A549 (cell line): ENCODE results near the gene ALG8. TPM values are rescaled to one million over a fixed set of nuclear protein-coding genes. Genes with fewer than 3 reads are reported as not detected.

Experiments
- ATAC-seq, 2 experiments: fragments of 200-7000 bp in 1 of 2; fragments of >200 bp in 1 of 2; cut with Nextera tagmentation in 1 of 2; cut with Tn5 transposase in 1 of 2; 3 replicates each; pipeline versions ENCODE4 v1.8.0 to v1.9.1; 2018 to 2020; ENCODE audit warnings: mild to moderate bottlenecking in 1 of 2, moderate library complexity in 1 of 2
- CTCF ChIA-PET: fragments of 300-600 bp; sonication (Branson Sonifier 250); formaldehyde crosslinking; extraction: SDS; loops from one replicate; lab custom pipeline; 2021; ENCODE audit warnings: antibody characterized with exemption, inconsistent platforms; lab: Yijun Ruan, JAX
- POLR2A ChIA-PET: fragments of 350-600 bp; formaldehyde crosslinking; extraction: SDS; loops from one replicate; lab custom pipeline; 2021; ENCODE audit warnings: antibody characterized with exemption, inconsistent platforms; lab: Yijun Ruan, JAX
- DNase-seq, 2 experiments: peaks; one replicate each; pipeline versions ENCODE4 v3.0.0 to v3.0.0-alpha.2; 2011 to 2016; ENCODE audit warnings: low read depth in 1 of 2, low spot score in 1 of 2
- FAIRE-seq: peaks from 2 replicates; lab custom pipeline; 2011; peaks lifted over from hg19 to GRCh38; lab: Jason Lieb, UNC
- H3K27ac ChIP-seq, 2 experiments: fragments of >200 bp; sonication (Bioruptor Twin); formaldehyde crosslinking; 3 replicates each; pipeline ENCODE4 v1.5.1; 2016 to 2017
- H3K4me1 ChIP-seq: fragments of >200 bp; sonication (Bioruptor Twin); formaldehyde crosslinking; 3 replicates; pipeline ENCODE4 v1.6.1; 2016
- H3K4me2 ChIP-seq: fragments of >200 bp; sonication (Bioruptor Twin); formaldehyde crosslinking; 3 replicates; pipeline ENCODE4 v1.6.1; 2016
- H3K4me3 ChIP-seq: fragments of >200 bp; sonication (Bioruptor Twin); formaldehyde crosslinking; 3 replicates; pipeline ENCODE4 v1.5.1; 2016
- H3K9me3 ChIP-seq: fragments of >200 bp; sonication (Bioruptor Twin); formaldehyde crosslinking; 3 replicates; pipeline ENCODE4 v1.6.1; 2016
- ATOH8 ChIP-seq: fragments of 250-450 bp; sonication (Bioruptor Pico); IDR thresholded peaks from 2 replicates; pipeline ENCODE4 v1.5.0; 2020; ENCODE audit warnings: low read depth, mild to moderate bottlenecking, moderate library complexity
- BHLHE40 ChIP-seq: IDR thresholded peaks from 2 replicates; pipeline ENCODE4 v1.6.1; 2012; ENCODE audit warnings: low read depth, low read length, inconsistent platforms
- EHMT2 ChIP-seq: fragments of 200-600 bp; sonication (generic); IDR thresholded peaks from 2 replicates; pipeline ENCODE4 v1.6.1; 2016; ENCODE audit warnings: antibody characterized with exemption, low read depth, mild to moderate bottlenecking, moderate library complexity
- ELK1 ChIP-seq: fragments of 150-350 bp; IDR thresholded peaks from 2 replicates; pipeline ENCODE4 v1.6.1; 2014; ENCODE audit warnings: low read depth, mild to moderate bottlenecking, low read length
- FOSB ChIP-seq: fragments of 250-450 bp; sonication (Bioruptor Pico); IDR thresholded peaks from 2 replicates; pipeline ENCODE4 v1.5.0; 2020; ENCODE audit warnings: mild to moderate bottlenecking, moderate library complexity
- FOSL2 ChIP-seq, 2 experiments: fragments of 450-650 bp in 1 of 2; fragments of >200 bp in 1 of 2; sonication (Bioruptor Twin) in 1 of 2; formaldehyde crosslinking; IDR thresholded peaks; 2 replicates each; pipeline versions ENCODE4 v1.5.0 to v1.6.1; 2016 to 2020; ENCODE audit warnings: mild to moderate bottlenecking in 1 of 2, moderate library complexity in 1 of 2
- HES2 ChIP-seq: fragments of >200 bp; sonication (Bioruptor Twin); formaldehyde crosslinking; IDR thresholded peaks from 2 replicates; pipeline ENCODE4 v1.6.1; 2016
- HEYL ChIP-seq: fragments of 250-450 bp; sonication (Bioruptor Pico); IDR thresholded peaks from 2 replicates; pipeline ENCODE4 v1.8.0; 2021; ENCODE audit warnings: mild to moderate bottlenecking, moderate library complexity
- HMGXB4 ChIP-seq: fragments of 250-450 bp; sonication (Bioruptor Pico); IDR thresholded peaks from 2 replicates; pipeline ENCODE4 v1.5.0; 2021; ENCODE audit warnings: mild to moderate bottlenecking, moderate library complexity, borderline replicate concordance
- HOXA7 ChIP-seq: fragments of 250-450 bp; sonication (Bioruptor Pico); IDR thresholded peaks from 2 replicates; pipeline ENCODE4 v1.5.0; 2020; ENCODE audit warnings: mild to moderate bottlenecking, moderate library complexity
- JUN ChIP-seq, 2 experiments: fragments of >200 bp; sonication (Bioruptor Twin); formaldehyde crosslinking; IDR thresholded peaks; 2 replicates in 1 of 2; 3 replicates in 1 of 2; pipeline ENCODE4 v1.6.1; 2016 to 2017
- MAFK ChIP-seq: fragments of 450-650 bp; IDR thresholded peaks from 2 replicates; pipeline ENCODE4 v1.6.1; 2014; ENCODE audit not compliant: partially characterized antibody
- MAZ ChIP-seq: fragments of 150-350 bp; IDR thresholded peaks from 2 replicates; pipeline ENCODE4 v1.6.1; 2014; ENCODE audit warnings: antibody characterized with exemption, low read depth, low read length, borderline replicate concordance
- NFE2L2 ChIP-seq: fragments of 150-350 bp; conservative IDR thresholded peaks from 2 replicates; pipeline ENCODE4 v1.6.1; 2014; ENCODE audit warnings: low read length
- PBX3 ChIP-seq: IDR thresholded peaks from 2 replicates; pipeline ENCODE4 v1.6.1; 2012
- PHF8 ChIP-seq: fragments of 200-600 bp; sonication (generic); IDR thresholded peaks from 2 replicates; pipeline ENCODE4 v1.6.1; 2016; ENCODE audit warnings: low read depth, mild to moderate bottlenecking, antibody characterized with exemption, moderate library complexity, borderline replicate concordance
- RAD21 ChIP-seq, 2 experiments: fragments of >200 bp in 1 of 2; sonication (Bioruptor Twin) in 1 of 2; formaldehyde crosslinking in 1 of 2; IDR thresholded peaks in 1 of 2; conservative IDR thresholded peaks in 1 of 2; 2 replicates in 1 of 2; 3 replicates in 1 of 2; pipeline ENCODE4 v1.6.1; 2012 to 2018; ENCODE audit warnings: inconsistent platforms in 1 of 2
- RFX5 ChIP-seq: fragments of 450-650 bp; IDR thresholded peaks from 2 replicates; pipeline ENCODE4 v1.7.1; 2014; ENCODE audit warnings: antibody characterized with exemption, mild to moderate bottlenecking, moderate library complexity
- TFCP2L1 ChIP-seq: fragments of 250-450 bp; sonication (Bioruptor Pico); IDR thresholded peaks from 2 replicates; pipeline ENCODE4 v1.5.0; 2021; ENCODE audit warnings: mild to moderate bottlenecking
- TP53 ChIP-seq: fragments of 250-450 bp; sonication (Bioruptor Pico); IDR thresholded peaks from 2 replicates; pipeline ENCODE4 v1.5.0; 2021; ENCODE audit warnings: mild to moderate bottlenecking, moderate library complexity
- USF2 ChIP-seq: fragments of 450-650 bp; IDR thresholded peaks from 2 replicates; pipeline ENCODE4 v1.6.1; 2014; ENCODE audit warnings: antibody characterized with exemption
- ZNF302 ChIP-seq: fragments of 250-450 bp; sonication (Bioruptor Pico); IDR thresholded peaks from 2 replicates; pipeline ENCODE4 v1.9.0; 2021; ENCODE audit warnings: inconsistent platforms, mild to moderate bottlenecking, moderate library complexity
- WGBS: methylation state at CpG from one replicate; pipeline ENCODE4 v1.1.6; 2017; ENCODE audit errors: missing lambda C conversion rate; 5-methylcytosine and 5-hydroxymethylcytosine counted together
- polyA plus RNA-seq, 4 experiments: library from polyadenylated mRNA; depleted of rRNA in 3 of 4; stranded (reverse); fragments of >200 nt; fragmentation: RNase III in 1 of 4; extraction: RNeasy Plus Mini Kit Qiagen cat#74134 plus additional on column Dnase treatment in 1 of 4; gene quantifications; 2 replicates in 3 of 4; 3 replicates in 1 of 4; pipeline ENCODE4 v1.2.3, GENCODE V29; 2011 to 2017

The ALG8 gene
- polyA plus RNA-seq, 2 of the 4 experiments (the other 2 are of a cell fraction): 59.0 to 159 TPM

GRCh38 chr11:78170413-78170812, 31.0 kb upstream of the ALG8 start:
- no peaks in the 10 kb centered on the region for H3K9me3 ChIP-seq
- POLR2A ChIA-PET: no interaction called here
- TF ChIP-seq TP53 (no peak), HEYL (CRISPR knock-in tag) (no peak), ZNF302 (CRISPR knock-in tag) (no peak), PHF8 (no peak), JUN (IDR thresholded peaks at IDR 0.05) (no peak)
- no peaks in the 10 kb centered on the region for H3K4me1 ChIP-seq
- CTCF ChIA-PET: interaction anchor here (1.1 to 1.3 kb wide), 2 partner anchors 247 to 394 kb away, joined by 3 to 4 read pairs; partner anchors contain the start of gene GAB2
- no peak overlapping the region for H3K4me2 ChIP-seq
- 91% methylated on average over 11 of the region's 11 CpGs for WGBS
- DNase-seq: no peak
- H3K4me3 ChIP-seq: no peak overlapping the region
- ATAC-seq: no peak
- no peak for FAIRE-seq
- H3K27ac ChIP-seq: no peak overlapping the region

GRCh38 chr11:78168539-78169477, 29.4 kb upstream of the ALG8 start:
- ChIA-PET CTCF (no interaction called here), POLR2A (no interaction called here)

More at GRCh38 chr11:78168539-78169477, 29.4 kb upstream of the ALG8 start:
- TF ChIP-seq RAD21 (conservative IDR thresholded peaks at IDR 0.05 in 1 of 2, IDR thresholded peaks at IDR 0.05 in 1 of 2) (no peak), HEYL (CRISPR knock-in tag) (no peak), RFX5 (no peak), BHLHE40 (no peak), EHMT2 (no peak), HOXA7 (CRISPR knock-in tag) (no peak), TFCP2L1 (CRISPR knock-in tag) (no peak), HMGXB4 (no peak), ELK1 (no peak), HES2 (no peak), PBX3 (no peak), ATOH8 (no peak), MAZ (no peak), FOSL2 (IDR thresholded peaks at IDR 0.05) (no peak), FOSL2 (CRISPR knock-in tag; IDR thresholded peaks at IDR 0.05) (no peak), FOSB (CRISPR knock-in tag) (no peak), USF2 (no peak), NFE2L2 (no peak), MAFK (no peak)
- DNase-seq (no peak), FAIRE-seq (no peak), ATAC-seq (no peak; a peak in 1 of 6 replicates)
- H3K9me3 ChIP-seq: no peaks in the 10 kb centered on the region; the same call in 2 of the 3 replicates
- no peaks in the 10 kb centered on the region for H3K4me1 ChIP-seq
- H3K4me3 ChIP-seq: no peak overlapping the region
- no peak overlapping the region for H3K4me2 ChIP-seq
- 76% methylated on average over 17 of the region's 17 CpGs for WGBS
- H3K27ac ChIP-seq: no peak overlapping the region
